ENCODE measurements around the gene FSTL3.

DNA sequence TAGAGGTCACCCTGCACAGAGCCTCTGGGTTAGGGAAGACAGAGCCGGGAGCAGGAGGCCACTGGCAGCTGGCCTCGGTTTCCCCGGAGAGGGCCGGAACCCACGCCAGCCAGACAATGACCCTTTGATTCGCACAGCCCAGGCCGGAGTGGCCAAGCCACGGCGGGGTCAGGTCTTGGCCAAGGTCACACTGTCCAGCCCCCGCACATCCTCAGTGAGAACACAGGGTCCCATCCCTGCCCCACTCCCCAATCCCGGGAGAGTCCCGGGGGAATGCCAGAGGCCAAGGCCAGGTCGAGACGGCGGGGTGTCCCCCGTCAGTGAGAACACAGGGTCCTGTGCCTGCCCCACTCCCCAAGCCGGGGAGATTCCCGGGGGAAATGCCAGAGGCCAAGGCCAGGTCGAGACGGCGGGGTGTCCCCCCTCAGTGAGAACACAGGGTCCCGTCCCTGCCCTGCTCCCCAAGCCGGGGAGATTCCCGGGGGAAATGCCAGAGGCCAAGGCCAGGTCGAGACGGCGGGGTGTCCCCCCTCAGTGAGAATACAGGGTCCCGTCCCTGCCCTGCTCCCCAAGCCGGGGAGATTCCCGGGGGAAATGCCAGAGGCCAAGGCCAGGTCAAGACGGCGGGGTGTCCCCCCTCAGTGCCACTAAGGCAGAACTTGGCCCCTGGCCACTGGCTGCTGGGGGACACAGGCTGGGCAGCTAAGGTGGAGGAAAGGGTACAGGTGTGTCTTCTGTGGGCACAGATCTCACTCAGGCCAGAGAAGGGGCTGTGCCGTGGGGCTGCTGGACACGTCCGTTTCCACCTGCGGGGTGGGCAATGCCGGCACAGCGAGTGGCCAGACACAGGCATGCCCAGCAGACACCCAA, 1.7 kb upstream of the FSTL3 start:
- TF ChIP-seq, protein P1, sequence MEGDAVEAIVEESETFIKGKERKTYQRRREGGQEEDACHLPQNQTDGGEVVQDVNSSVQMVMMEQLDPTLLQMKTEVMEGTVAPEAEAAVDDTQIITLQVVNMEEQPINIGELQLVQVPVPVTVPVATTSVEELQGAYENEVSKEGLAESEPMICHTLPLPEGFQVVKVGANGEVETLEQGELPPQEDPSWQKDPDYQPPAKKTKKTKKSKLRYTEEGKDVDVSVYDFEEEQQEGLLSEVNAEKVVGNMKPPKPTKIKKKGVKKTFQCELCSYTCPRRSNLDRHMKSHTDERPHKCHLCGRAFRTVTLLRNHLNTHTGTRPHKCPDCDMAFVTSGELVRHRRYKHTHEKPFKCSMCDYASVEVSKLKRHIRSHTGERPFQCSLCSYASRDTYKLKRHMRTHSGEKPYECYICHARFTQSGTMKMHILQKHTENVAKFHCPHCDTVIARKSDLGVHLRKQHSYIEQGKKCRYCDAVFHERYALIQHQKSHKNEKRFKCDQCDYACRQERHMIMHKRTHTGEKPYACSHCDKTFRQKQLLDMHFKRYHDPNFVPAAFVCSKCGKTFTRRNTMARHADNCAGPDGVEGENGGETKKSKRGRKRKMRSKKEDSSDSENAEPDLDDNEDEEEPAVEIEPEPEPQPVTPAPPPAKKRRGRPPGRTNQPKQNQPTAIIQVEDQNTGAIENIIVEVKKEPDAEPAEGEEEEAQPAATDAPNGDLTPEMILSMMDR (IDR thresholded peaks at IDR 0.05 in 4 of 5, conservative IDR thresholded peaks at IDR 0.05 in 1 of 5): no peak
- no peak for TF ChIP-seq POLR2A (IDR thresholded peaks at IDR 0.05)
